ENCODE measurements around the gene SYCP2.

Gene SYCP2

GRCh38 chr20:59863058-59863457, 70.4 kb downstream of the SYCP2 start:
- no peak overlapping the region for H2BK15ac ChIP-seq (ENCODE audit: low read depth, poor library complexity, severe bottlenecking)
- H3K4me3 ChIP-seq (ENCODE audit: insufficient read depth in 1 of 2, low read depth in 1 of 2, low read length in 2 of 2) = no peak overlapping the region
- H2AK5ac ChIP-seq (ENCODE audit: low read length, severe bottlenecking) = no peak overlapping the region
- H3K27me3 ChIP-seq (ENCODE audit: control insufficient read depth in 1 of 2, insufficient read depth in 1 of 2, low read length in 2 of 2) = no peaks in the 10 kb centered on the region
- WGBS = 80% methylated on average over 1 of the region's 3 CpGs
- no peak overlapping the region for H2BK5ac ChIP-seq (ENCODE audit: low read depth, low read length, poor library complexity, severe bottlenecking)
- no peak overlapping the region for H3K4me2 ChIP-seq (ENCODE audit: low read length, poor library complexity, severe bottlenecking)
- no peak overlapping the region for H4K8ac ChIP-seq (ENCODE audit: low read length)
- H3K18ac ChIP-seq (ENCODE audit: low read depth in 1 of 2, low read length in 2 of 2) = no peak overlapping the region
- H3K79me1 ChIP-seq (replicated peaks; ENCODE audit: low read length, poor library complexity, severe bottlenecking) = no peaks in the 10 kb centered on the region
- H3K9me3 ChIP-seq (ENCODE audit: control insufficient read depth, low read length) = peaks cover 5% of the 10 kb centered on the region
- no peak overlapping the region for H2BK12ac ChIP-seq (ENCODE audit: low read length in 2 of 2)
- no peak overlapping the region for H3K4ac ChIP-seq (ENCODE audit: low read depth in 1 of 2, low read length in 2 of 2)
- H2BK120ac ChIP-seq (ENCODE audit: low read depth, low read length) = no peak overlapping the region
- H3K14ac ChIP-seq (ENCODE audit: low read length in 2 of 2) = no peak overlapping the region
- H3K9ac ChIP-seq (ENCODE audit: low read length) = no peak overlapping the region
- H3K36me3 ChIP-seq (ENCODE audit: control insufficient read depth in 1 of 2, insufficient read depth in 2 of 2, low read depth in 1 of 2, low read length in 2 of 2) = no peaks in the 10 kb centered on the region
- no peak overlapping the region for H3K27ac ChIP-seq (ENCODE audit: low read length, poor library complexity, severe bottlenecking)
- DNase-seq = no peak
- H3K4me1 ChIP-seq (ENCODE audit: control insufficient read depth, insufficient read depth, low read depth, low read length) = no peaks in the 10 kb centered on the region
- no peak overlapping the region for H4K91ac ChIP-seq (ENCODE audit: low read length)
- no peak overlapping the region for H2AFZ ChIP-seq (ENCODE audit: low read depth, low read length)
- no peak overlapping the region for H3K23ac ChIP-seq (ENCODE audit: low read length in 2 of 2)

- no peak overlapping the region for H3K4ac ChIP-seq (ENCODE audit: low read depth in 1 of 2, low read length in 2 of 2)
- H3K36me3 ChIP-seq (ENCODE audit: control insufficient read depth in 1 of 2, insufficient read depth in 2 of 2, low read depth in 1 of 2, low read length in 2 of 2) = no peaks in the 10 kb centered on the region
- H2AK5ac ChIP-seq (ENCODE audit: low read length, severe bottlenecking) = no peak overlapping the region
- H2BK5ac ChIP-seq (ENCODE audit: low read depth, low read length, poor library complexity, severe bottlenecking) = no peak overlapping the region
- H3K4me3 ChIP-seq (ENCODE audit: insufficient read depth in 1 of 2, low read depth in 1 of 2, low read length in 2 of 2) = no peak overlapping the region
- H2BK12ac ChIP-seq (ENCODE audit: low read length in 2 of 2) = no peak overlapping the region
- no peak overlapping the region for H2BK15ac ChIP-seq (ENCODE audit: low read depth, poor library complexity, severe bottlenecking)
- no peak overlapping the region for H3K4me2 ChIP-seq (ENCODE audit: low read length, poor library complexity, severe bottlenecking)
- no peak overlapping the region for H4K8ac ChIP-seq (ENCODE audit: low read length)
- no peak overlapping the region for H2BK120ac ChIP-seq (ENCODE audit: low read depth, low read length)
- 73% methylated on average over 4 of the region's 4 CpGs for WGBS
- H3K79me1 ChIP-seq (replicated peaks; ENCODE audit: low read length, poor library complexity, severe bottlenecking) = no peaks in the 10 kb centered on the region
- H3K27me3 ChIP-seq (ENCODE audit: control insufficient read depth in 1 of 2, insufficient read depth in 1 of 2, low read length in 2 of 2) = no peaks in the 10 kb centered on the region
- no peak overlapping the region for H3K14ac ChIP-seq (ENCODE audit: low read length in 2 of 2)
- H3K27ac ChIP-seq (ENCODE audit: low read length, poor library complexity, severe bottlenecking) = no peak overlapping the region
- no peak overlapping the region for H3K23ac ChIP-seq (ENCODE audit: low read length in 2 of 2)
- H3K4me1 ChIP-seq (ENCODE audit: control insufficient read depth, insufficient read depth, low read depth, low read length) = no peaks in the 10 kb centered on the region
- no peak overlapping the region for H3K18ac ChIP-seq (ENCODE audit: low read depth in 1 of 2, low read length in 2 of 2)
- peaks cover 5% of the 10 kb centered on the region for H3K9me3 ChIP-seq (ENCODE audit: control insufficient read depth, low read length)
- H3K9ac ChIP-seq (ENCODE audit: low read length) = no peak overlapping the region
- no peak overlapping the region for H2AFZ ChIP-seq (ENCODE audit: low read depth, low read length)
- H4K91ac ChIP-seq (ENCODE audit: low read length) = no peak overlapping the region
- no peak for DNase-seq
Observed at GRCh38 chr20:59861401-59861800, 72.0 kb downstream of the SYCP2 start.

- no peak overlapping the region for H2AK5ac ChIP-seq (ENCODE audit: low read length, severe bottlenecking)
- H4K8ac ChIP-seq (ENCODE audit: low read length) = no peak overlapping the region
- no peaks in the 10 kb centered on the region for H3K4me1 ChIP-seq (ENCODE audit: control insufficient read depth, insufficient read depth, low read depth, low read length)
- no peak overlapping the region for H2BK5ac ChIP-seq (ENCODE audit: low read depth, low read length, poor library complexity, severe bottlenecking)
- no peak overlapping the region for H4K91ac ChIP-seq (ENCODE audit: low read length)
- H3K23ac ChIP-seq (ENCODE audit: low read length in 2 of 2) = no peak overlapping the region
- H2BK15ac ChIP-seq (ENCODE audit: low read depth, poor library complexity, severe bottlenecking) = no peak overlapping the region
- H3K36me3 ChIP-seq (ENCODE audit: control insufficient read depth in 1 of 2, insufficient read depth in 2 of 2, low read depth in 1 of 2, low read length in 2 of 2) = no peaks in the 10 kb centered on the region
- H3K9ac ChIP-seq (ENCODE audit: low read length) = no peak overlapping the region
- H3K4ac ChIP-seq (ENCODE audit: low read depth in 1 of 2, low read length in 2 of 2) = no peak overlapping the region
- no peak overlapping the region for H2BK120ac ChIP-seq (ENCODE audit: low read depth, low read length)
- WGBS = 48% methylated on average over 2 of the region's 5 CpGs
- peaks cover 5% of the 10 kb centered on the region for H3K9me3 ChIP-seq (ENCODE audit: control insufficient read depth, low read length)
- DNase-seq = no peak
- H3K4me2 ChIP-seq (ENCODE audit: low read length, poor library complexity, severe bottlenecking) = no peak overlapping the region
- no peak overlapping the region for H2AFZ ChIP-seq (ENCODE audit: low read depth, low read length)
- H3K14ac ChIP-seq (ENCODE audit: low read length in 2 of 2) = no peak overlapping the region
- H2BK12ac ChIP-seq (ENCODE audit: low read length in 2 of 2) = no peak overlapping the region
- no peaks in the 10 kb centered on the region for H3K79me1 ChIP-seq (replicated peaks; ENCODE audit: low read length, poor library complexity, severe bottlenecking)
- no peak overlapping the region for H3K18ac ChIP-seq (ENCODE audit: low read depth in 1 of 2, low read length in 2 of 2)
- no peaks in the 10 kb centered on the region for H3K27me3 ChIP-seq (ENCODE audit: control insufficient read depth in 1 of 2, insufficient read depth in 1 of 2, low read length in 2 of 2)
- H3K27ac ChIP-seq (ENCODE audit: low read length, poor library complexity, severe bottlenecking) = no peak overlapping the region
- no peak overlapping the region for H3K4me3 ChIP-seq (ENCODE audit: insufficient read depth in 1 of 2, low read depth in 1 of 2, low read length in 2 of 2)
Observed at GRCh38 chr20:59858425-59858824, 75.0 kb downstream of the SYCP2 start.

- Histone ChIP-seq H2AK5ac (ENCODE audit: low read length, severe bottlenecking) (no peak overlapping the region), H3K4me3 (ENCODE audit: insufficient read depth in 1 of 2, low read depth in 1 of 2, low read length in 2 of 2) (no peak overlapping the region), H2BK120ac (ENCODE audit: low read depth, low read length) (no peak overlapping the region), H4K8ac (ENCODE audit: low read length) (no peak overlapping the region), H4K91ac (ENCODE audit: low read length) (no peak overlapping the region), H3K4me2 (ENCODE audit: low read length, poor library complexity, severe bottlenecking) (no peak overlapping the region), H2AFZ (ENCODE audit: low read depth, low read length) (no peak overlapping the region), H3K27me3 (ENCODE audit: control insufficient read depth in 1 of 2, insufficient read depth in 1 of 2, low read length in 2 of 2) (no peaks in the 10 kb centered on the region), H2BK15ac (ENCODE audit: low read depth, poor library complexity, severe bottlenecking) (no peak overlapping the region), H3K4ac (ENCODE audit: low read depth in 1 of 2, low read length in 2 of 2) (no peak overlapping the region), H3K14ac (ENCODE audit: low read length in 2 of 2) (no peak overlapping the region), H3K4me1 (ENCODE audit: control insufficient read depth, insufficient read depth, low read depth, low read length) (no peaks in the 10 kb centered on the region), H3K36me3 (ENCODE audit: control insufficient read depth in 1 of 2, insufficient read depth in 2 of 2, low read depth in 1 of 2, low read length in 2 of 2) (no peaks in the 10 kb centered on the region), H3K9ac (ENCODE audit: low read length) (no peak overlapping the region), H2BK5ac (ENCODE audit: low read depth, low read length, poor library complexity, severe bottlenecking) (no peak overlapping the region), H3K27ac (ENCODE audit: low read length, poor library complexity, severe bottlenecking) (no peak overlapping the region), H3K18ac (ENCODE audit: low read depth in 1 of 2, low read length in 2 of 2) (no peak overlapping the region), H3K79me1 (replicated peaks; ENCODE audit: low read length, poor library complexity, severe bottlenecking) (no peaks in the 10 kb centered on the region), H3K9me3 (ENCODE audit: control insufficient read depth, low read length) (peaks cover 5% of the 10 kb centered on the region), H3K23ac (ENCODE audit: low read length in 2 of 2) (no peak overlapping the region), H2BK12ac (ENCODE audit: low read length in 2 of 2) (no peak overlapping the region)
- 43% methylated on average over 2 of the region's 2 CpGs for WGBS
- no peak for DNase-seq
Observed at GRCh38 chr20:59857966-59858365, 75.5 kb downstream of the SYCP2 start.

Measured in mesenchymal stem cell (in vitro differentiated cells and primary cell).